Inflammatory macrophage treated with lipopolysaccharide for 1 hour (primary cell): Measurements from ENCODE around the gene UPK3B.
"Not testable (repeated sequence)": the region's sequence is repeated elsewhere in the genome, so short reads cannot be mapped to it uniquely, and the experiment has no call there.

Source experiments
- DNase-seq, 2 donors: peaks; one replicate each; pipeline ENCODE4 v3.0.0-alpha.2; 2020 to 2022

Gene UPK3B

GRCh38 chr7:76513817-76514799 lies 3.8 kb downstream of the UPK3B start:
- DNase-seq, result no peak

- DNase-seq, result no peak
Measured at GRCh38 chr7:76514926-76515771, 4.8 kb downstream of the UPK3B start.

- DNase-seq, result no peak
Measured at GRCh38 chr7:76515999-76516443, 5.7 kb downstream of the UPK3B start.

- not testable (repeated sequence) for DNase-seq
Measured at GRCh38 chr7:76516932-76517331, 6.6 kb downstream of the UPK3B start.

- DNase-seq, result not testable (repeated sequence)
Measured at GRCh38 chr7:76526183-76526582, 15.8 kb downstream of the UPK3B start.

- DNase-seq, result not testable (repeated sequence)
Measured at GRCh38 chr7:76531643-76532042, 21.3 kb downstream of the UPK3B start.

GRCh38 chr7:76543197-76543596 lies 32.8 kb downstream of the UPK3B start, which contains the start of gene SPDYE16:
Gene SPDYE16 (minus strand): TSS chr7:76543297. CDS start chr7:76541459, 1,838 bp downstream.
- DNase-seq, result not testable (repeated sequence)

- DNase-seq, result peak; percentile 66 to 79
Measured at GRCh38 chr7:76549025-76549854, 38.9 kb downstream of the UPK3B start.

- peak in 1 of 2 donors; percentile 3 for DNase-seq
Measured at GRCh38 chr7:76549855-76550248, 39.5 kb downstream of the UPK3B start.

- DNase-seq, result not testable (repeated sequence)
Measured at GRCh38 chr7:76551992-76552391, 41.6 kb downstream of the UPK3B start.

GRCh38 chr7:76559685-76560084 lies 49.3 kb downstream of the UPK3B start:
- not testable (repeated sequence) for DNase-seq

GRCh38 chr7:76560157-76560556 lies 49.8 kb downstream of the UPK3B start:
- DNase-seq, result not testable (repeated sequence)

GRCh38 chr7:76561342-76561741 lies 51.0 kb downstream of the UPK3B start:
- not testable (repeated sequence) for DNase-seq

- DNase-seq, result not testable (repeated sequence)
Measured at GRCh38 chr7:76565001-76565400, 54.6 kb downstream of the UPK3B start.
